Activated CD4-positive, alpha-beta T cell treated with anti-CD3 and anti-CD28 coated beads, Interleukin-2, amount 10 ng/mL, durations not matched to agents 7 days and 5 days (primary cell): ENCODE results near the gene CYP27C1. TPM values are rescaled to one million over a fixed set of nuclear protein-coding genes. Genes with fewer than 3 reads are reported as not detected.
"Not testable (repeated sequence)": the region's sequence is repeated elsewhere in the genome, so short reads cannot be mapped to it uniquely, and the experiment has no call there.

Experiments
- CTCF ChIA-PET: fragments of 350-600 bp; sonication (Branson Sonifier 250); formaldehyde crosslinking; loops from one replicate; lab custom pipeline; 2021; ENCODE audit warnings: antibody characterized with exemption; lab: Charles Lee
- POLR2A ChIA-PET: fragments of 350-600 bp; sonication (Branson Sonifier 250); formaldehyde crosslinking; loops from one replicate; lab custom pipeline; 2021; ENCODE audit warnings: antibody characterized with exemption; lab: Charles Lee
- DNase-seq: peaks from one replicate; pipeline ENCODE4 v3.0.0-alpha.2; 2020
- H3K27ac Mint-ChIP-seq: one replicate; pipeline ENCODE4 v1.8.0; 2021; ENCODE audit warnings: mild to moderate bottlenecking, moderate library complexity, mixed read lengths
- H3K27me3 Mint-ChIP-seq: one replicate; pipeline ENCODE4 v1.8.0; 2021; ENCODE audit warnings: mixed read lengths
- H3K36me3 Mint-ChIP-seq: one replicate; pipeline ENCODE4 v1.8.0; 2021; ENCODE audit warnings: low read depth, mixed read lengths
- H3K4me1 Mint-ChIP-seq: one replicate; pipeline ENCODE4 v1.8.0; 2021; ENCODE audit warnings: mixed read lengths
- H3K4me3 Mint-ChIP-seq: one replicate; pipeline ENCODE4 v1.8.0; 2021; ENCODE audit warnings: mild to moderate bottlenecking, moderate library complexity, mixed read lengths
- H3K9me3 Mint-ChIP-seq: one replicate; pipeline ENCODE4 v1.8.0; 2021; ENCODE audit warnings: mixed read lengths
- total RNA-seq, 2 experiments: library from RNA; stranded (reverse); gene quantifications; one replicate each; pipeline ENCODE4 v1.2.3, GENCODE V29; 2021

CYP27C1 gene
- total RNA-seq, 2 experiments from 2014 or later = not detected

DNA sequence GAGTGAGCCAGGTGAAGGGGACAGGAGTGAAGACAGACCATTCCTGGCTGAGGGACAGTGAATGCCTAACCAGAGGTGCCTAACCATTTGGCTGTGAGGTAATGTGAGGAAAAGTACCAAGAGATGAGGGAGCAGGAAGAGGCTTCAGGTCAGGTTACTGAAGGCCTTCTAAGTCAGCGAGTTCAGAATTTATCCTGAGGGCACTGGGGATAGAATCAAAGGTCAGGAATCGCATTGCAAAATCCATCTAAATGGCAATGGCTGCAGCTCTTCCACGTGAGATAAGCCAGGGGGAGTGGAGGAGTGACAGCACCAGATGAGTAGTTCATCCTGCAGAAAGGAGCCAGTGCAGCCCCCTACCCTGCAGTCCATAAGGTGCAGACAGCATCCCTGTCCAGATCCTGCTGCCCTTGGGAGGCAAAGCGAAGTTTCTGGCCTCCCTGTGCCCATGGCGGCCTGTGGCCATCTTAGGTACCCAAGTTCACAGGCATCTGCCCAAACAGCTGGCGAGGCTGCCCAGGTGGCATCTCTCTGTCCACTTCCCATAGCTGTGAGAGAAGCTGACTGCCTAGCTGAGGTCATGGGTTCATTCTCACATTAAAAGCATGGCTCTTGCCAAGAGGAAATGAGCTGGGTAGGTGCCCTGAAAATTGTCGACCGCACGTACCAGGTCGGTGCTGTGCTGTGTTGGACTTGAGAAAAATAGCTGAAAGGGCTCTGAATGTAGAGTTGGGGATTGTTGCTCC lies 49.5 kb downstream of the CYP27C1 start:
- no peak overlapping the region for H3K27ac Mint-ChIP-seq
- no peaks in the 10 kb centered on the region for H3K36me3 Mint-ChIP-seq
- ChIA-PET CTCF (no interaction called here), POLR2A (no interaction called here)
- no peaks in the 10 kb centered on the region for H3K9me3 Mint-ChIP-seq
- DNase-seq = no peak
- H3K4me3 Mint-ChIP-seq = no peak overlapping the region
- H3K4me1 Mint-ChIP-seq = no peaks in the 10 kb centered on the region
- H3K27me3 Mint-ChIP-seq = no peaks in the 10 kb centered on the region

GRCh38 chr2:127170021-127170420 lies 50.1 kb downstream of the CYP27C1 start:
- Mint-ChIP-seq H3K27ac (no peak overlapping the region), H3K4me3 (no peak overlapping the region)
- CTCF ChIA-PET = interaction anchor here (1.1 kb wide), 1 partner anchor 117 kb away, joined by 4 read pairs; no protein-coding TSS in a partner anchor

DNA sequence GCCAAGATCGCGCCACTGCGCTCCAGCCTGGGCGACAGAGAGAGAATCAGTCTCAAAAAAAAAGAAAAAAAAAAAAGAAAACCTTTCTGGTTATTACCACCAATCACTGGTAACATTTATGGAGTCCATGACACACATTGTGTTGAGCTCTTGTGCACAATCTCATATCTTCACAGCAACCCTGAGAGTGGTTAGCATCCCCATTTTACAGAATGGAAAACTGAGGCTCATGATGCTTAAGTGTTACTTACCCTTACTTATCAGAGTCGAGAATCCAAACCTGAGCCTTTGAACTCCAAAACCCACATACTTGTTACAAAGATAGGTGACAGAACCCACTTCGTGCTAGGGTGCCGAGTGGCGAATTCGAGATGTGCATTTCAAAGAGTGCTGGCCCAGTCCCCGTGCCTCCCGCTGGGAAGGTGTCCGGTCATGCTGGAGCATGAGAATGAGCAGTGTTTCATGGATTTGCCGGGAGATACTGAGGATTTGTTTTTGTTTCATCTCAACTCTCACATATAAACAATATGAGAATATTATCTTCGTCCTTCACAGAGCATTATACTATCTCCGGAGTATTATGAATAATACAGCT lies 50.9 kb downstream of the CYP27C1 start:
- ChIA-PET CTCF (interaction anchor here (0.5 to 1.1 kb wide), 3 partner anchors 9 to 117 kb away, joined by 3 to 6 read pairs (median 4); no protein-coding TSS in a partner anchor), POLR2A (no interaction called here)
- H3K36me3 Mint-ChIP-seq = no peaks in the 10 kb centered on the region
- no peaks in the 10 kb centered on the region for H3K9me3 Mint-ChIP-seq
- no peak overlapping the region for H3K4me3 Mint-ChIP-seq
- peaks cover 3% of the 10 kb centered on the region for H3K4me1 Mint-ChIP-seq
- H3K27ac Mint-ChIP-seq = no peak overlapping the region
- H3K27me3 Mint-ChIP-seq = no peaks in the 10 kb centered on the region
- no peak for DNase-seq

More at GRCh38 chr2:127170021-127170420, 50.1 kb downstream of the CYP27C1 start:
- Mint-ChIP-seq H3K4me1 (peaks cover 3% of the 10 kb centered on the region), H3K9me3 (no peaks in the 10 kb centered on the region), H3K27me3 (no peaks in the 10 kb centered on the region), H3K36me3 (no peaks in the 10 kb centered on the region)
- POLR2A ChIA-PET = no interaction called here
- DNase-seq = no peak

DNA sequence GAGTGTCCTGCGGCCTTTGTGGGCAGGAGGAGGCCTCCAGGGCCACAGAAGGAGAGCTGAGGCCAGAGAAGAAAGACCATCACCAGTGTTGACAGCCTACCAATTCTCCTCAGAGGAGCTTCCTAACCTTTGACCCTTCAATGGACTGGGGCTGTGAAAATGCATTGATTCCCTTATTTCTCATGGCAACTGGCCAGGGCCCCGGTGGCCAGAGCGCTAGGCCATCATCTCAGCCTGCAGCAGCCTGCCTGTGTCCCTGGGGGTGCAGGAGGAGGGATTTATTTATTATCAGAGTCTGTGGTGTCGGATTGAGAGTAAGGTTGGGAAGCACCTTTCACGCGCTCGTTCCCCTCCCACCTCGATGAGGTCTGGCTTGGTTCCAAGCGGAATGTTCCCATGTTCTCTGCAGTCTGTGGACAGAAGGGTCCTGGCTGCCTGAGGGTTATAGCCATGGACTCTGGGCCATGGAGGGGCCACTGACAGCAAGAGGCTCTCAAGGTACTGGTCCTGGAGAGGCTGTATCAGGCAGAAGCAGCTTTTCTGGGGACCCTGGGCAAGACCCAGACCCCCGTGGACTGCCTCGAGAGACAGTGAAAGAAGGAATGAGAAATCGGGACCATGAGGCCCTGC lies 53.8 kb downstream of the CYP27C1 start:
- Mint-ChIP-seq H3K4me1 (peaks cover 3% of the 10 kb centered on the region), H3K27ac (no peak overlapping the region), H3K4me3 (no peak overlapping the region), H3K36me3 (no peaks in the 10 kb centered on the region), H3K27me3 (peaks cover 3% of the 10 kb centered on the region), H3K9me3 (no peaks in the 10 kb centered on the region)
- ChIA-PET CTCF (interaction anchor here (1.0 kb wide), 1 partner anchor 195 kb away, joined by 3 read pairs; no protein-coding TSS in a partner anchor), POLR2A (no interaction called here)
- DNase-seq = no peak

DNA sequence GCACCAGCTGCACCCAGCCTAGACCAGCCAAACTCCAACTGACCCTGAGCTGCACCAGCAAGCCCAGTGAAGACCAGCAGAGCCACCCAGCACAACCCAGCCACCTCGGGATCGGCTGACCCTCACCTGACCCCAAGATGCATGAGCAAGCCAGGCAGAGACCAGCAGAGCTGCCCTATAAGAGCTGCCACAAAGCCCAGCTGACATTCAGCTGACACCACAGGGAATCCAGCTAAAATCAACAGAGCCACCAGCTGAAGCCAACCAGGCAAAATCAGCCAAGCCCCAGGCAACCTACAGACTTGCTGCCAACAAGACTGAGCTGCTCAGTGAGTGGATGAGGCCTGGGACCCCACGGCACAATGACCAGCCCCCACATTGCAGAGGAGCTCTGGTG lies 54.6 kb downstream of the CYP27C1 start:
- ChIA-PET POLR2A (no interaction called here), CTCF (interaction anchor here (0.6 to 1.3 kb wide), 3 partner anchors 98 to 1236 kb away, joined by 3 to 4 read pairs (median 3); no protein-coding TSS in a partner anchor)
- no peaks in the 10 kb centered on the region for H3K36me3 Mint-ChIP-seq
- H3K27ac Mint-ChIP-seq = no peak overlapping the region
- H3K4me3 Mint-ChIP-seq = no peak overlapping the region
- H3K4me1 Mint-ChIP-seq = peaks cover 3% of the 10 kb centered on the region
- peaks cover 3% of the 10 kb centered on the region for H3K27me3 Mint-ChIP-seq
- no peak for DNase-seq
- H3K9me3 Mint-ChIP-seq = no peaks in the 10 kb centered on the region

GRCh38 chr2:127164761-127165538 lies 55.1 kb downstream of the CYP27C1 start:
- CTCF ChIA-PET = interaction anchor here (0.6 to 1.3 kb wide), 3 partner anchors 97 to 1237 kb away, joined by 3 to 4 read pairs (median 3); no protein-coding TSS in a partner anchor
- no peak for DNase-seq
- no peaks in the 10 kb centered on the region for H3K36me3 Mint-ChIP-seq
- peaks cover 3% of the 10 kb centered on the region for H3K27me3 Mint-ChIP-seq
- H3K27ac Mint-ChIP-seq = no peak overlapping the region
- POLR2A ChIA-PET = no interaction called here
- peaks cover 3% of the 10 kb centered on the region for H3K4me1 Mint-ChIP-seq
- no peaks in the 10 kb centered on the region for H3K9me3 Mint-ChIP-seq
- H3K4me3 Mint-ChIP-seq = no peak overlapping the region

DNA sequence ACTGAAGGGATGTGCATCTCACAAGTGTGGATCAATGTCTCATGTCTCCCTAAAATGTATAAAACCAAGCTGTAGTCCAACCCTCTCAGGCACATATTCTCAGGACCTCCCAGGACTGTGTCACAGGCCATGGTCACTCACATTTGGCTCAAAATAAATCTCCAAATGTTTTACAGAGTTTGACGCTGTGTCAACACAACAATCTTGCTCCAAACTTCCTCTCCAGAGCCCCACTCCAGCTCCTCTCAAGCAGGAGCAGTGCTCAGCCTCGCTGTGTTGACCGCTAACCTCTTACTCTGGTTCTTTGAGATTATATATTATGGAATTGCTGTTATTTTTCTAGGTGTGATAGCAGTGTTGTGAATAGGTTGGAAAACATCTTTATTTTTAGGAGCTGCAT lies 56.2 kb downstream of the CYP27C1 start:
- no peaks in the 10 kb centered on the region for H3K9me3 Mint-ChIP-seq
- no peak overlapping the region for H3K4me3 Mint-ChIP-seq
- ChIA-PET POLR2A (no interaction called here), CTCF (no interaction called here)
- H3K27ac Mint-ChIP-seq = no peak overlapping the region
- peaks cover 3% of the 10 kb centered on the region for H3K27me3 Mint-ChIP-seq
- peaks cover 3% of the 10 kb centered on the region for H3K4me1 Mint-ChIP-seq
- H3K36me3 Mint-ChIP-seq = no peaks in the 10 kb centered on the region
- no peak for DNase-seq

DNA sequence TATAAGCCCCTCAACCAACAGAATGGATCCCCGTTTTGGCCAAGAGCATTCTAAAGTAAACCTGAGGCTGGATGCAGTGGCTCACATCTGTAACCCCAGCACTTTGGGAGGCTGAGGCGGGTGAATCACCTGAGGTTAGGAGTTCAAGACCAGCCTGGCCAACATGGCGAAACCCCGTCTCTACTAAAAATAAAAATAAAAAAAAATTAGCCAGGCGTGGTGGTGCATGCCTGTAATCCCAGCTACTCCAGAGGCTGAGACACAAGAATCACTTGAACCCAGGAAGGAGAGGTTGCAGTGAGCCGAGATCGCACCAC lies 57.1 kb downstream of the CYP27C1 start:
- H3K4me1 Mint-ChIP-seq, H3K9me3 Mint-ChIP-seq, DNase-seq, H3K27me3 Mint-ChIP-seq, H3K4me3 Mint-ChIP-seq, H3K27ac Mint-ChIP-seq, POLR2A ChIA-PET, H3K36me3 Mint-ChIP-seq, CTCF ChIA-PET: not testable (repeated sequence)

DNA sequence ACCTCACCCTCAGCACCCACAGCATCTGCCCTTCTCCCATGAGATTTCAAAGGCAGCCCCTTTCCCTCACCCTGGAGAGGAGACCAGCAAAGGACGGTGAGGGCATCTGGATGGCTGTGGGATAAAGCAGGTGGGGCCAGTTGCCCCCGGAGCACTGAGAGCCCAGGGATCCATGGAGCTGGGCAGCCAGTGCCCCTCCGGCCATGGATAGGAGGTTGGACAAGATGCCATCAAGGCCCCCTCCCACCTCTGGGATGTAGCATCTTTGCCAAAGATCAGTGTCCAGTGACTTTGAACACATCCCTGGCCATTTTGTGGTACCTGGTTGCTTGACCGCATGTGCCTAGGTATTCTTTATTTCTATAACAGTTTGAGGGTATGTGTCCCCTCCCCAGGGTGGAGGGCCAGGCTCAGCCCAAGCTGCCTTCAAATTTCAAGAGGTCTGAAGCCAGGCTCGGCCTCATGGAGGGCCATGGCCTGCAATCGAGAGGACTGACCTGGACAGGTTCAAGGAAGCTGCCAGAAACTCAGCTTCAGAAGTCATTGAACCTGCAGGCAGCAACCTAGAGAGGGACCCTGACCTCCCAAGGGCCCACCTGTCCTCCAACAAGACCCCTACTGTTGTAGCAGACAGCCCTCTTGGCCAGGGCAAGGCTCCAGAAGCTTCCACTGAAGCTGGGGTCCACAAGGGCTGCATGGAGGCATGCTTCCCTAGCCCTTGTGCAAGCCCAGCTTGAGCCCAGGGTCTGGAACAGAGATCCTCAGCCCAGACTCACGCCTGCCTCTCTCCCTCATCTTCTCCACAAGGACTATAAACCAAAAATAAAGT lies 57.6 kb downstream of the CYP27C1 start:
- H3K4me1 Mint-ChIP-seq = peaks cover 3% of the 10 kb centered on the region
- no peaks in the 10 kb centered on the region for H3K36me3 Mint-ChIP-seq
- POLR2A ChIA-PET = no interaction called here
- peaks cover 3% of the 10 kb centered on the region for H3K27me3 Mint-ChIP-seq
- H3K9me3 Mint-ChIP-seq = no peaks in the 10 kb centered on the region
- H3K4me3 Mint-ChIP-seq = no peak overlapping the region
- H3K27ac Mint-ChIP-seq = no peak overlapping the region
- no peak for DNase-seq
- CTCF ChIA-PET = interaction anchor here (0.6 kb wide), 1 partner anchor 40 kb away, joined by 3 read pairs; no protein-coding TSS in a partner anchor

GRCh38 chr2:127161176-127162136 lies 58.6 kb downstream of the CYP27C1 start:
- CTCF ChIA-PET = interaction anchor here (0.6 kb wide), 1 partner anchor 41 kb away, joined by 3 read pairs; no protein-coding TSS in a partner anchor
- Mint-ChIP-seq H3K4me1 (peaks cover 3% of the 10 kb centered on the region), H3K4me3 (no peak overlapping the region), H3K36me3 (no peaks in the 10 kb centered on the region), H3K27ac (no peak overlapping the region), H3K27me3 (peaks cover 3% of the 10 kb centered on the region), H3K9me3 (no peaks in the 10 kb centered on the region)
- DNase-seq = no peak
- POLR2A ChIA-PET = no interaction called here

DNA sequence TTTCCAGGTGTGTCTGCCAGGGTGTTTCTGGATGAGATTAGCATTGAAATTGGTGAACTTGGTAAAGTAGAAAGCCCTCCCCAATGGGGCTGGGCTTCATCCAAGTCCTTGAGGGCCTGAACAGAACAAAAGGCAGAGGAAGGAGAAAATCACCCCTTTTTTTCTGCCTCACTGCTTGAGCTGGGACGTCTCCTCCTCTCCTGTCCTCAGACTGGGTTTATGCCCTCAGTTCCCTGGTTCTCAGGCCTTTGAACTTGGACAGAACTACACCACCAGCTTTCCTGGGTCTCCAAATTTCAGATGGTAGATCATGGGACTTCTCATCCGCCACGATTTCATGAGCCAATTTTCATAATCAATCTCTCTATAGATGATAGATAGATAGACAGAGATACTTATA lies 59.4 kb downstream of the CYP27C1 start:
- Mint-ChIP-seq H3K27me3 (peaks cover 3% of the 10 kb centered on the region), H3K36me3 (no peaks in the 10 kb centered on the region), H3K4me3 (no peak overlapping the region), H3K27ac (no peak overlapping the region), H3K4me1 (peaks cover 3% of the 10 kb centered on the region), H3K9me3 (no peaks in the 10 kb centered on the region)
- ChIA-PET CTCF (no interaction called here), POLR2A (no interaction called here)
- DNase-seq = no peak
